Brain microvascular endothelial cell (primary cell): ENCODE measurements around the gene TMIGD1.

ENCODE experiments used
- DNase-seq: peaks from one replicate; pipeline ENCODE4 v3.0.0-alpha.2; 2020
- H3K27ac ChIP-seq: fragments of 250-450 bp; sonication (Bioruptor Pico); 2 replicates; pipeline ENCODE4 v1.5.1; 2020; ENCODE audit warnings: mild to moderate bottlenecking, moderate library complexity
- H3K27me3 ChIP-seq: fragments of 250-450 bp; sonication (Bioruptor Pico); replicated peaks from 2 replicates; pipeline ENCODE4 v1.5.1; 2020; ENCODE audit warnings: mild to moderate bottlenecking
- H3K36me3 ChIP-seq: fragments of 250-450 bp; sonication (Bioruptor Pico); replicated peaks from 2 replicates; pipeline ENCODE4 v1.5.1; 2020; ENCODE audit warnings: mild to moderate bottlenecking
- H3K4me3 ChIP-seq: 2 replicates; pipeline ENCODE4 v1.5.1; 2011; ENCODE audit warnings: low read depth, mild to moderate bottlenecking, control low read depth, low read length, moderate library complexity
- CTCF ChIP-seq: IDR thresholded peaks from 2 replicates; pipeline ENCODE4 v1.5.1; 2011; ENCODE audit warnings: low read depth, mild to moderate bottlenecking, moderate library complexity, low read length, control low read depth, inconsistent platforms; ENCODE audit errors: missing control alignments
- in situ Hi-C: cut with HindIII; loops from 2 replicates; pipeline ENCODE4 v1.10.0; 2017; ENCODE audit warnings: low sequenced_read_pairs, low pct_ligation_motif_present

The TMIGD1 gene

DNA sequence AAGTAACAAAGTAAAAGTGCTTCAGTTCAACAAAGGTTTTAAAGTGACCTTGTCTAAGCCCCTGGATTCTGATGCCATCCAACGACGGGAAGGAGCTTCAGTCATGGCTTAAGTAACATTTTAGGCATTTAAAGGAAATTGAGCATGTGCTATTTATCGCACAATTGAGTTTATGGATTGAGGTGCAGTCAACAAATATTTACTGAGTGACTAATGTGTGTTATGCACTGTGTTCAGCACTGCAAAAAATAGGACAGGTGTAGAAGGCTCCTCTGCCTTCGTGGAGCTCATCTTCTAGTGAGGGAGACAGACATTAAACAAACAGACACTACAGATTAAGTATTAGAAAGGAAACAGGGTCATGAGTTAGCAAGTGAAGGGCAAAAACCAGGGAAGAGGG, 12.5 kb downstream of the TMIGD1 start:
- no peak for DNase-seq
- Histone ChIP-seq H3K4me3 (no peak overlapping the region), H3K27ac (no peak overlapping the region), H3K36me3 (no peaks in the 10 kb centered on the region), H3K27me3 (no peaks in the 10 kb centered on the region)
- TF ChIP-seq CTCF, result no peak
- in situ Hi-C loops, result no loop called here

GRCh38 chr17:30318155-30318554, 15.7 kb downstream of the TMIGD1 start:
- Histone ChIP-seq H3K4me3 (no peak overlapping the region), H3K36me3 (no peaks in the 10 kb centered on the region), H3K27ac (no peak overlapping the region), H3K27me3 (no peaks in the 10 kb centered on the region)
- no peak for TF ChIP-seq CTCF
- in situ Hi-C loops, result no loop called here
- no peak for DNase-seq

GRCh38 chr17:30316736-30317135, 17.1 kb downstream of the TMIGD1 start:
- no peak for TF ChIP-seq CTCF
- in situ Hi-C loops, result no loop called here
- no peaks in the 10 kb centered on the region for H3K36me3 ChIP-seq
- H3K27me3 ChIP-seq, result no peaks in the 10 kb centered on the region
- H3K27ac ChIP-seq, result no peak overlapping the region
- DNase-seq, result no peak
- no peak overlapping the region for H3K4me3 ChIP-seq

DNA sequence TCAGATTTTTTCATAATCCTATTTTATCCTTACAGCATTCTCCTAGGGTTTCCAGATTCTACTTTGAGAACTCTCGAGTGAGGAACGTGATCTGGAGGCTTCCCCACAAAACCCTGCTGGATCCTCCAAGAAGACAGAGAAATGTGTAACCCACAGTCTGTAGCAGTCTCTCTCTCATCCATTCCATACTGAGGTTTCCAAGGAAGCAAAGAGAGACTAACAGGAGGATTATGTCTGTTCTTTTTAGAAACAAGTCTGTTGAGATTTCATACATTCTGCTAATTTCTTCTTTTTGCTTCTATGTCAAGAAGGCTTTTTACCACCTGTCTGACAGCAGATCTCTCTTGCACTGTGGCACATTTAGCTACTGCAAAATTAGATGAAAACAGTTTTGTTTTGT, 18.8 kb downstream of the TMIGD1 start:
- in situ Hi-C loops, result no loop called here
- TF ChIP-seq CTCF, result no peak

DNA sequence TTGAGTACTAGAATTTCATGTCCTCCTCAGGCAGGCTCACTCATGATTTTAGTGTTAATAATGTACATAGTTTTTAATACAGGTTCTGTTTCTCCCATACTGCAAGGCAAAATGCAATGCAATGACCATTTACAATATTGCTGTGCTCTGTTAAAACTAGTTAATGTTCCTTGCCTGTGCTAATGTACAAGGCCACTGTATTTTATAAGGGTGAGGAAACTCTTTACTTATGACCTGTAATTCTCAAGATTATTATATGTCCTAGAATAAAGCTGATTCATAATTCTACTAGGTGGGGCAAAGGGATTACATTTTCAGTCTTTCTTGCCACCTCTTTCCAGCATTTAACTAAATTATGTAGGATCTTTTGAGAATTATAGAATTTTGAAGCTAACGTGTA, 19.4 kb downstream of the TMIGD1 start:
- Histone ChIP-seq H3K4me3 (no peak overlapping the region), H3K27me3 (no peaks in the 10 kb centered on the region), H3K27ac (no peak overlapping the region), H3K36me3 (no peaks in the 10 kb centered on the region)
- DNase-seq, result no peak
- in situ Hi-C loops, result no loop called here
- TF ChIP-seq CTCF, result no peak

More for the DNA sequence above, 18.8 kb downstream of the TMIGD1 start:
- Histone ChIP-seq H3K27ac (no peak overlapping the region), H3K36me3 (no peaks in the 10 kb centered on the region), H3K4me3 (no peak overlapping the region), H3K27me3 (no peaks in the 10 kb centered on the region)
- DNase-seq, result no peak

- Histone ChIP-seq H3K4me3 (no peak overlapping the region), H3K27me3 (no peaks in the 10 kb centered on the region), H3K36me3 (no peaks in the 10 kb centered on the region), H3K27ac (no peak overlapping the region)
- in situ Hi-C loops, result no loop called here
- TF ChIP-seq CTCF, result no peak
- DNase-seq, result no peak
These were observed 21.6 kb downstream of the TMIGD1 start for GRCh38 chr17:30312226-30312625.
